MM.1S (cell line): ENCODE measurements around the gene AMER1.

ENCODE experiments used
- DNase-seq: peaks from one replicate; pipeline ENCODE4 v3.0.0-alpha.2; 2015
- H2AFZ ChIP-seq: fragments of 300-600 bp; sonication (generic); 2 replicates; pipeline ENCODE4 v1.6.0; 2016; ENCODE audit warnings: antibody characterized with exemption, low read length
- H3F3A ChIP-seq: fragments of 300-600 bp; sonication (generic); 2 replicates; pipeline ENCODE4 v1.6.1; 2016; ENCODE audit warnings: mild to moderate bottlenecking, antibody characterized with exemption, low read length, moderate library complexity, mixed read lengths; ENCODE audit not compliant: insufficient read depth
- H3K27ac ChIP-seq: fragments of 300-600 bp; sonication (generic); 2 replicates; pipeline ENCODE4 v1.5.1; 2016; ENCODE audit warnings: mild to moderate bottlenecking, low read length
- H3K27me3 ChIP-seq: fragments of 300-600 bp; sonication (generic); replicated peaks from 2 replicates; pipeline ENCODE4 v1.6.0; 2016; ENCODE audit warnings: low read length; ENCODE audit not compliant: insufficient read depth
- H3K36me3 ChIP-seq: fragments of 300-600 bp; sonication (generic); replicated peaks from 2 replicates; pipeline ENCODE4 v1.6.1; 2016; ENCODE audit warnings: mild to moderate bottlenecking, low read length, mixed read lengths; ENCODE audit not compliant: insufficient read depth
- H3K4me1 ChIP-seq: fragments of 300-600 bp; sonication (generic); 2 replicates; pipeline ENCODE4 v1.6.1; 2016; ENCODE audit warnings: low read length, mixed read lengths
- H3K4me2 ChIP-seq: fragments of 300-600 bp; sonication (generic); 2 replicates; pipeline ENCODE4 v1.6.0; 2016; ENCODE audit warnings: low read depth, low read length
- H3K4me3 ChIP-seq: fragments of 300-600 bp; sonication (generic); 2 replicates; pipeline ENCODE4 v1.5.1; 2016; ENCODE audit warnings: low read length, mixed read lengths
- H3K79me2 ChIP-seq: fragments of 300-600 bp; sonication (generic); 2 replicates; pipeline ENCODE4 v1.6.1; 2016; ENCODE audit warnings: mixed run types, low read length, mixed read lengths
- H3K9ac ChIP-seq: fragments of 300-600 bp; sonication (generic); 2 replicates; pipeline ENCODE4 v1.6.1; 2016; ENCODE audit warnings: low read length, mixed read lengths
- H3K9me2 ChIP-seq: fragments of 300-600 bp; sonication (generic); replicated peaks from 2 replicates; pipeline ENCODE4 v1.6.1; 2016; ENCODE audit warnings: mild to moderate bottlenecking, low read length, mixed read lengths; ENCODE audit not compliant: insufficient read depth
- H3K9me3 ChIP-seq: fragments of 300-600 bp; sonication (generic); replicated peaks from 2 replicates; pipeline ENCODE4 v1.6.1; 2016; ENCODE audit warnings: mild to moderate bottlenecking, low read length, mixed read lengths; ENCODE audit not compliant: insufficient read depth
- H4K20me1 ChIP-seq: fragments of 300-600 bp; sonication (generic); 2 replicates; pipeline ENCODE4 v1.6.1; 2016; ENCODE audit warnings: mild to moderate bottlenecking, low read length, moderate library complexity, mixed read lengths; ENCODE audit not compliant: insufficient read depth
- CTCF ChIP-seq: fragments of 300-600 bp; sonication (generic); IDR thresholded peaks from 2 replicates; pipeline ENCODE4 v1.5.1; 2016; ENCODE audit warnings: antibody characterized with exemption, low read length, mixed read lengths
- EZH2 ChIP-seq: fragments of 300-600 bp; sonication (generic); optimal IDR thresholded peaks from 2 replicates; pipeline ENCODE3; 2017; ENCODE audit warnings: low read depth, mild to moderate bottlenecking, antibody characterized with exemption, low read length, mixed read lengths
- EZH2phosphoT487 ChIP-seq: fragments of 300-600 bp; sonication (generic); IDR thresholded peaks from 2 replicates; pipeline ENCODE4 v1.6.1; 2018; ENCODE audit warnings: antibody characterized with exemption, low read length

Gene AMER1

GRCh38 chrX:64192040-64192439 is 13.5 kb downstream of the AMER1 start:
- no peaks in the 10 kb centered on the region for H3K9me3 ChIP-seq

GRCh38 chrX:64191281-64192010 is 14.1 kb downstream of the AMER1 start:
- H2AFZ ChIP-seq = no peak overlapping the region
- no peaks in the 10 kb centered on the region for H3F3A ChIP-seq
- H3K36me3 ChIP-seq = no peaks in the 10 kb centered on the region
- H3K9ac ChIP-seq = no peak overlapping the region
- H3K79me2 ChIP-seq = no peaks in the 10 kb centered on the region; the same call in 1 of the 2 replicates
- H3K27ac ChIP-seq = no peak overlapping the region
- no peak overlapping the region for H3K4me2 ChIP-seq
- no peak for DNase-seq
- TF ChIP-seq CTCF (no peak), EZH2phosphoT487 (no peak), EZH2 (no peak)
- no peak overlapping the region for H3K4me3 ChIP-seq
- H3K9me3 ChIP-seq = no peaks in the 10 kb centered on the region
- H3K9me2 ChIP-seq = no peaks in the 10 kb centered on the region
- no peaks in the 10 kb centered on the region for H4K20me1 ChIP-seq
- no peaks in the 10 kb centered on the region for H3K4me1 ChIP-seq
- no peaks in the 10 kb centered on the region for H3K27me3 ChIP-seq

More at GRCh38 chrX:64192040-64192439, 13.5 kb downstream of the AMER1 start:
- H4K20me1 ChIP-seq = no peaks in the 10 kb centered on the region
- no peak overlapping the region for H3K27ac ChIP-seq
- H3K27me3 ChIP-seq = no peaks in the 10 kb centered on the region
- H3K36me3 ChIP-seq = no peaks in the 10 kb centered on the region
- H3K9me2 ChIP-seq = no peaks in the 10 kb centered on the region
- no peaks in the 10 kb centered on the region; the same call in 1 of the 2 replicates for H3K79me2 ChIP-seq
- H3F3A ChIP-seq = no peaks in the 10 kb centered on the region
- H3K4me3 ChIP-seq = no peak overlapping the region
- TF ChIP-seq EZH2 (no peak), CTCF (no peak), EZH2phosphoT487 (no peak)
- no peaks in the 10 kb centered on the region for H3K4me1 ChIP-seq
- DNase-seq = no peak
- H3K9ac ChIP-seq = no peak overlapping the region
- H2AFZ ChIP-seq = no peak overlapping the region
- H3K4me2 ChIP-seq = no peak overlapping the region

- Histone ChIP-seq H3K4me3 (no peak overlapping the region), H3K9me3 (no peaks in the 10 kb centered on the region), H3K27ac (no peak overlapping the region), H3K27me3 (no peaks in the 10 kb centered on the region), H3K9me2 (no peaks in the 10 kb centered on the region), H4K20me1 (no peaks in the 10 kb centered on the region), H3K9ac (no peak overlapping the region), H3K4me1 (no peaks in the 10 kb centered on the region), H3F3A (no peaks in the 10 kb centered on the region), H3K36me3 (no peaks in the 10 kb centered on the region), H3K79me2 (no peaks in the 10 kb centered on the region), H3K4me2 (no peak overlapping the region), H2AFZ (no peak overlapping the region)
- TF ChIP-seq EZH2phosphoT487 = no peak
- TF ChIP-seq CTCF = no peak
- no peak for TF ChIP-seq EZH2
- DNase-seq = no peak
Measured at GRCh38 chrX:64190136-64190740, 15.3 kb downstream of the AMER1 start.
